DOHH2 (cell line): Measurements from ENCODE around the gene MXD3.

ENCODE experiments used
- H3F3A ChIP-seq: fragments of 200-600 bp; sonication (generic), shearing (Covaris generic); 2 replicates; pipeline ENCODE4 v1.6.0; 2016; ENCODE audit warnings: antibody characterized with exemption, mild to moderate bottlenecking; ENCODE audit not compliant: control insufficient read depth, insufficient read depth
- H3K27ac ChIP-seq: fragments of 200-600 bp; sonication (generic); 2 replicates; pipeline ENCODE4 v1.5.1; 2014; ENCODE audit warnings: low read depth, mild to moderate bottlenecking, low read length, moderate library complexity
- H3K27me3 ChIP-seq: fragments of 200-600 bp; sonication (generic); 2 replicates; pipeline ENCODE4 v1.6.1; 2014; ENCODE audit warnings: mild to moderate bottlenecking, low read length, mixed read lengths; ENCODE audit not compliant: control insufficient read depth
- H3K36me3 ChIP-seq: fragments of 200-600 bp; sonication (generic); 2 replicates; pipeline ENCODE4 v1.6.1; 2014; ENCODE audit warnings: mild to moderate bottlenecking, low read length, moderate library complexity, mixed read lengths; ENCODE audit not compliant: control insufficient read depth
- H3K4me1 ChIP-seq: fragments of 200-600 bp; sonication (generic); 2 replicates; pipeline ENCODE4 v1.6.1; 2014; ENCODE audit warnings: mild to moderate bottlenecking, low read length, mixed read lengths; ENCODE audit not compliant: control insufficient read depth
- H3K4me2 ChIP-seq: fragments of 200-600 bp; sonication (generic); 2 replicates; pipeline ENCODE4 v1.6.0; 2014; ENCODE audit warnings: mild to moderate bottlenecking, low read length, moderate library complexity
- H3K4me3 ChIP-seq: fragments of 200-600 bp; sonication (generic); 2 replicates; pipeline ENCODE4 v1.5.1; 2014; ENCODE audit warnings: mild to moderate bottlenecking, low read length, mixed read lengths
- H3K79me2 ChIP-seq: fragments of 200-600 bp; sonication (generic); 2 replicates; pipeline ENCODE4 v1.6.1; 2014; ENCODE audit warnings: mild to moderate bottlenecking, low read length, mixed read lengths; ENCODE audit not compliant: control insufficient read depth
- H3K9me2 ChIP-seq: fragments of 200-600 bp; sonication (generic); replicated peaks from 2 replicates; pipeline ENCODE4 v1.6.1; 2014; ENCODE audit warnings: mild to moderate bottlenecking, low read length, mixed read lengths; ENCODE audit not compliant: control insufficient read depth
- H3K9me3 ChIP-seq: fragments of 200-600 bp; sonication (generic); 2 replicates; pipeline ENCODE4 v1.6.1; 2014; ENCODE audit warnings: antibody characterized with exemption, low read length, mixed read lengths; ENCODE audit not compliant: control insufficient read depth, insufficient read depth
- H4K20me1 ChIP-seq: fragments of 200-600 bp; sonication (generic); 2 replicates; pipeline ENCODE4 v1.6.0; 2014; ENCODE audit warnings: low read depth, mild to moderate bottlenecking, antibody characterized with exemption, low read length, moderate library complexity; ENCODE audit not compliant: control insufficient read depth, insufficient read depth
- EZH2phosphoT487 ChIP-seq: fragments of 200-600 bp; sonication (generic); IDR thresholded peaks from 2 replicates; pipeline ENCODE4 v1.6.1; 2017; ENCODE audit warnings: borderline replicate concordance, mild to moderate bottlenecking, antibody characterized with exemption, low read length, moderate library complexity, mixed read lengths
- TF ChIP-seq, protein P1 (sequence below): fragments of 200-600 bp; sonication (generic); IDR thresholded peaks from one replicate; pipeline ENCODE4 v1.5.1; 2014; ENCODE audit warnings: antibody characterized with exemption, mild to moderate bottlenecking, low read depth, low read length; ENCODE audit not compliant: poor library complexity, severe bottlenecking

MXD3 gene

DNA sequence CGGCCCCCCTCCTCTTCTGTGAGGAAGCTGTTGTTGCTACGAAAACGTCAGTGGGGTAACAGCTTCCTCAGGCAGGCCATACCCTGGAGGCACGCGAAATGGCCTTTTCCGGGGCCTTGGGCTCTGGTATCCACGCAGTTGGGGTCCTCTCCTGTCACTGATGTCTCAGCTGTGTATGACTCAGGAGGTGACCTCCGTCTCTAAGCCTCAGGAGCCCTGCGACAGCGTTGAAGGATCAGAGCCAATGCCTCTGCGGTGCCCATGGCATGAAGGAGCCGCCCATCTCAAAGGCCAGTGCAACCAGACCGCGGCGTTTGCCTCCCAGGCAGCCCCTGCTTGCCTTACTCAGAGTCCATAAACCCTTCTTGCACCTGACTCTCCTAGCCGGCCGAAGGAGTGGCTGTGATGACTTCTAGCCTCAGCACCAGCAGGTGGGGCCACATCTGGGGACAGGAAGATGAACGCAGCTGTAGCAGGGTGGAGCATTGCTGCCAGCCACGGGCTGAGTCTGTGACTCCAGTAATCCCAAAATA lies 1.0 kb upstream of the MXD3 start:
- Histone ChIP-seq H3K9me3 (no peaks in the 10 kb centered on the region), H3K4me1 (peaks cover 46% of the 10 kb centered on the region), H4K20me1 (peaks cover 13% of the 10 kb centered on the region), H3K27ac (peak overlapping the region; percentile 84), H3K4me3 (peak overlapping the region; percentile 83), H3K4me2 (peak overlapping the region; percentile 94), H3F3A (peaks cover 13% of the 10 kb centered on the region; the same call in 1 of the 2 replicates), H3K9me2 (no peaks in the 10 kb centered on the region), H3K36me3 (peaks cover 38% of the 10 kb centered on the region), H3K27me3 (no peaks in the 10 kb centered on the region), H3K79me2 (peaks cover 33% of the 10 kb centered on the region)
- no peak for TF ChIP-seq EZH2phosphoT487
- TF ChIP-seq, protein P1, sequence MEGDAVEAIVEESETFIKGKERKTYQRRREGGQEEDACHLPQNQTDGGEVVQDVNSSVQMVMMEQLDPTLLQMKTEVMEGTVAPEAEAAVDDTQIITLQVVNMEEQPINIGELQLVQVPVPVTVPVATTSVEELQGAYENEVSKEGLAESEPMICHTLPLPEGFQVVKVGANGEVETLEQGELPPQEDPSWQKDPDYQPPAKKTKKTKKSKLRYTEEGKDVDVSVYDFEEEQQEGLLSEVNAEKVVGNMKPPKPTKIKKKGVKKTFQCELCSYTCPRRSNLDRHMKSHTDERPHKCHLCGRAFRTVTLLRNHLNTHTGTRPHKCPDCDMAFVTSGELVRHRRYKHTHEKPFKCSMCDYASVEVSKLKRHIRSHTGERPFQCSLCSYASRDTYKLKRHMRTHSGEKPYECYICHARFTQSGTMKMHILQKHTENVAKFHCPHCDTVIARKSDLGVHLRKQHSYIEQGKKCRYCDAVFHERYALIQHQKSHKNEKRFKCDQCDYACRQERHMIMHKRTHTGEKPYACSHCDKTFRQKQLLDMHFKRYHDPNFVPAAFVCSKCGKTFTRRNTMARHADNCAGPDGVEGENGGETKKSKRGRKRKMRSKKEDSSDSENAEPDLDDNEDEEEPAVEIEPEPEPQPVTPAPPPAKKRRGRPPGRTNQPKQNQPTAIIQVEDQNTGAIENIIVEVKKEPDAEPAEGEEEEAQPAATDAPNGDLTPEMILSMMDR: peak; percentile 55

DNA sequence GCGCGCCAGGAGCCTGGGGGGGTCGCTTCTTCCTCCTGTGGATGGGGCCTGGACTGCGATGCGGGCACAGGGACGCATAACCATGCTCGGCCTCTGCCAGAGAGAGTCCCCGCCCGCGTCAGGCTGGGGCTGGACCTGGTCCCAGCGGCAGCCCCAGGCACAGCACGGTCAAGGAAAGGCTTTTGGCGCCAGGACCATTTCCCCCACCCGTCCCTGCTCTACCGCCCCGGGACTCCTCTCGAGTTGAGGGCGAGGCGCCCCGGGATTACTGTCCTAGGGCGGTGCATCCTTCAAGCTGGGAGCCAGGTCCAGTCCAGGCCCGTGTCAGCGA lies 341 bp downstream of the MXD3 start:
- no peaks in the 10 kb centered on the region for H3K9me3 ChIP-seq
- no peak for TF ChIP-seq EZH2phosphoT487
- TF ChIP-seq, protein P1: no peak
- H3F3A ChIP-seq: peaks cover 16% of the 10 kb centered on the region
- peaks cover 58% of the 10 kb centered on the region for H3K4me1 ChIP-seq
- H3K27ac ChIP-seq: peak overlapping the region; percentile 84
- H3K9me2 ChIP-seq: no peaks in the 10 kb centered on the region
- H3K27me3 ChIP-seq: no peaks in the 10 kb centered on the region
- H3K36me3 ChIP-seq: peaks cover 51% of the 10 kb centered on the region
- H3K79me2 ChIP-seq: peaks cover 33% of the 10 kb centered on the region
- H4K20me1 ChIP-seq: peaks cover 13% of the 10 kb centered on the region
- H3K4me3 ChIP-seq: peak overlapping the region; percentile 83
- H3K4me2 ChIP-seq: peak overlapping the region; percentile 94

DNA sequence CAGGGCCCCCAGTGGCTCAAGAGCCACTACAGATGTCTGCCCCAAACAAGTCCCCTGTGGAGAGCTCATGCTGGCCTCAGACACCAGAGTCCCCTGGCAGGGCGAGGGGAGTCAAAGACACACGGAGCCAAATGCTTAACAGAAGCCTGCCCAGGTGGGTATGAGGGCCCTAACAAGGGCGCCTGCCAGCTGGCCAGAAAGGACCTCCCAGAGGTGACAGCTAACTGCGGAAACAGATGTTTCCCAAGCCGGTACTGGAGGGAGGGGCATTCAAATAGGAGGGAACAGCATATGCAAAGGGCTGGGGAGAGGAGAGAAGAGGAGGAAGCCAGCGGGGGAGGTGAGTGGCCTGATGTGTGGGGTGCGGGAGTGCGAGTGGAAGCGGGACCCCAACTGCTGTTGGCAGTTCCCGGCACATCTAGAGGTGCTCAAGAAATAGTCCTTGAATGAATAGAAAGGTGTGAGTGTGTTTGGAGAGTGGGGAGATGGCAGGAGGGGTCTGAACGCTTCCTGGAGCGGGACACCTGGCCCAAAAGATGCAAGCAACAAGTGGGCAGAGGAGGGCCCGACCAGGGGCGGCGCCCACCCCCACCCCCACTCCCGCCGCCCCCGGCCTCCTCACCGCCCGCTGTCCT lies 824 bp downstream of the MXD3 start:
- H3K36me3 ChIP-seq: peaks cover 56% of the 10 kb centered on the region

More for the DNA sequence above, 824 bp downstream of the MXD3 start:
- peak overlapping the region; percentile 94 for H3K4me2 ChIP-seq
- H3K9me2 ChIP-seq: no peaks in the 10 kb centered on the region
- H3F3A ChIP-seq: peaks cover 16% of the 10 kb centered on the region
- H3K4me1 ChIP-seq: peaks cover 61% of the 10 kb centered on the region
- H3K27ac ChIP-seq: peak overlapping the region; percentile 84
- no peaks in the 10 kb centered on the region for H3K9me3 ChIP-seq
- peak overlapping the region; percentile 83 for H3K4me3 ChIP-seq
- H3K79me2 ChIP-seq: peaks cover 37% of the 10 kb centered on the region
- H3K27me3 ChIP-seq: no peaks in the 10 kb centered on the region
- H4K20me1 ChIP-seq: peaks cover 13% of the 10 kb centered on the region
- TF ChIP-seq, protein P1: no peak
- TF ChIP-seq EZH2phosphoT487: no peak
